WI38 (cell line): ENCODE results near the gene SMC1B.
"Not testable (repeated sequence)": the region's sequence is repeated elsewhere in the genome, so short reads cannot be mapped to it uniquely, and the experiment has no call there.

Source experiments
- H3K4me3 ChIP-seq: 2 replicates; pipeline ENCODE4 v1.5.1; 2011; ENCODE audit warnings: low read depth, mild to moderate bottlenecking, control low read depth, low read length
- TF ChIP-seq, protein P1 (sequence below): IDR thresholded peaks from 2 replicates; pipeline ENCODE4 v1.5.1; 2012; ENCODE audit warnings: low read depth, mild to moderate bottlenecking, control low read depth, low read length

SMC1B gene

DNA sequence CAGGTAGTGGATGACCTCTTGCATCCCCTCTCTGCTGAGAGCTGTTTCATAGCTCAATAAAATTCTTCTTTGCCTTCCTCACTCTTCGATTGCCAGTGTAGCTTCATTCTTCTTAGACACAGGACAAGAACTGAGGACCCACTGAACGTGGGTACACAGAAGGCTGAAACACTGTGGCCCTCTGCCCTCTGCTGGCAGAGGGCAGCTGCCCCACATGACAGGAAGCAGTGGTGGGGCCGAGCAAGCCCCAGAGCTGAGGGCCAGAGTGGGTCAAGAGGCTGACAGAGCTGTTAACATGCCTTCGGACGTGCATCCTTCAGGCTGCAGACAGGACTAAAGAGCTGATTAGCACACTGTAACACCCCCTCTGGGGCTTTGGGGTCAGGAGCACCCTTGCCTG is 15.6 kb downstream of the SMC1B start:
- no peak overlapping the region for H3K4me3 ChIP-seq
- TF ChIP-seq, protein P1, sequence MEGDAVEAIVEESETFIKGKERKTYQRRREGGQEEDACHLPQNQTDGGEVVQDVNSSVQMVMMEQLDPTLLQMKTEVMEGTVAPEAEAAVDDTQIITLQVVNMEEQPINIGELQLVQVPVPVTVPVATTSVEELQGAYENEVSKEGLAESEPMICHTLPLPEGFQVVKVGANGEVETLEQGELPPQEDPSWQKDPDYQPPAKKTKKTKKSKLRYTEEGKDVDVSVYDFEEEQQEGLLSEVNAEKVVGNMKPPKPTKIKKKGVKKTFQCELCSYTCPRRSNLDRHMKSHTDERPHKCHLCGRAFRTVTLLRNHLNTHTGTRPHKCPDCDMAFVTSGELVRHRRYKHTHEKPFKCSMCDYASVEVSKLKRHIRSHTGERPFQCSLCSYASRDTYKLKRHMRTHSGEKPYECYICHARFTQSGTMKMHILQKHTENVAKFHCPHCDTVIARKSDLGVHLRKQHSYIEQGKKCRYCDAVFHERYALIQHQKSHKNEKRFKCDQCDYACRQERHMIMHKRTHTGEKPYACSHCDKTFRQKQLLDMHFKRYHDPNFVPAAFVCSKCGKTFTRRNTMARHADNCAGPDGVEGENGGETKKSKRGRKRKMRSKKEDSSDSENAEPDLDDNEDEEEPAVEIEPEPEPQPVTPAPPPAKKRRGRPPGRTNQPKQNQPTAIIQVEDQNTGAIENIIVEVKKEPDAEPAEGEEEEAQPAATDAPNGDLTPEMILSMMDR, result no peak

DNA sequence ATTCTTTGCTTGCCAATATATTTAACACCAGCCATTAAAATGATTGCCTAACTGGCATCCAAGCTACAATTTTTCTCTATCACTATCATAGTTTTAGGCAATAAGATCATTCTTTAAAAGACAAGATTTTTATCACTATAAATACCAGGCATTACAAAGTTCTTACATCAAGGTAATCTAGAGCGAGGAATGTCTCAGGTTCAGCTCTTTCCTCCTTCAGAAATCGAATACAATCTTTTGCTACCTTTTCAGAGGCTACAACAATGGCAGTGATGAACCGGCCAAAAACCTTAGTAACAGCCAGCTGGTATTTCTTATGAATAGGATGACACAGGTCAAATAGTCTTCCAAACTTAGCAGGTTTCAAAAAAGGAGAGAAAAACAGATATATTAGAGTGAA is 23.9 kb downstream of the SMC1B start:
- H3K4me3 ChIP-seq, result no peak overlapping the region
- TF ChIP-seq, protein P1, result no peak

DNA sequence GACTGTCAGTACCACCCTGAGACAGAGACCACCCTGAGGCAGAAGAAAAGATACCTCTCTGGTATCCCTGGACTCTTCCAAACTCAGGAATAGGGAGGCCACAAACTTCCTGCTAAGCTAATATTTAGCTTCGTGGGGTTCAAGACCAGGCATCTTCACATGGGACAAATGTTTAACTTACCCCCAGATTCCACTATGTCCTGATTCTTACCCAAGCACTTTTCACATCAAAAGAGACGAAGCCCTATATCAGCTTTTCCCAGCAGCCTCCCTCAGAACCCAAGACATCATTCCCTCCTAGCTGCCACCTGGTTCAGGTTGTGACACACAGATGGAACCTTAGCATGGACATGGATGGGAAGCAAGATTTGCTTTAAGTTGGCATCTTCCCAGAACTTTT is 32.1 kb downstream of the SMC1B start:
- H3K4me3 ChIP-seq, result no peak overlapping the region
- TF ChIP-seq, protein P1, result no peak

DNA sequence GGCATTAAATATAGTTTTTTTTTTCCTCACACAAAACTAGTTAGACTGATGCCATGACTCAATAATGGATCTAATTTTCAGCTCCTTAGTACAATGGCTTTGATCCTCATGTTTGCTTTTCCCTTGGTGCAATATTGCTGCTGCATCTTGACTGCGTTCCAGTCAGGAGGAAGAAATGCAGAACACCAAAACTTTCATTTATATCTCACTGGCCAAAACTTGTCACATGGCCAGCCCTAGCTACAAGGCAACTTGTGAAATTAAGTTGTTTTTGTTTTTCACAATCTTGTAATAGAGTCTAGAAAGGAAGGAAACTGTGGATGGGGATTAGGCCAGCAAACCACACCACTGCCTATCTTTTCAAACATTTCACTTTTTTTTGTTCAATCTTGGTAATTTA is 36.7 kb downstream of the SMC1B start:
- TF ChIP-seq, protein P1, result no peak
- no peak overlapping the region for H3K4me3 ChIP-seq

DNA sequence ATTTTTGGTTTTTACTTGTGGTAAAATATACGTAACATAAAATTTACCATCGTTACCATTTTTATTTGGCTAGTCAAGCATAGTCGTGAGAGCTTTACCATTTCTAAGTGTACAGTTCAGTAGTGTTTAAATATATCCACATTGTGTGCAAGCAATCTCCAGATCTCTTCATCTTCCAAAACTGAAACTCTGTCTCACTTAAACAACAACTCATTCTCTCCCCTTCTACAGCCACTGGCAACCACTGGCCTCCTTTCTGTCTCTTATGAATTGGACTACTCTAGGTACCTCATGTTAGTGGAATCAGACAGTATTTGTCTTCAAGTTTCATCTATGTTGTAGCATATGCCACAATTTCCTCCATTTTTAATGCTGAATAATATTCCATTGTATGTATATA is 37.4 kb downstream of the SMC1B start:
- H3K4me3 ChIP-seq, result no peak overlapping the region
- TF ChIP-seq, protein P1, result no peak

DNA sequence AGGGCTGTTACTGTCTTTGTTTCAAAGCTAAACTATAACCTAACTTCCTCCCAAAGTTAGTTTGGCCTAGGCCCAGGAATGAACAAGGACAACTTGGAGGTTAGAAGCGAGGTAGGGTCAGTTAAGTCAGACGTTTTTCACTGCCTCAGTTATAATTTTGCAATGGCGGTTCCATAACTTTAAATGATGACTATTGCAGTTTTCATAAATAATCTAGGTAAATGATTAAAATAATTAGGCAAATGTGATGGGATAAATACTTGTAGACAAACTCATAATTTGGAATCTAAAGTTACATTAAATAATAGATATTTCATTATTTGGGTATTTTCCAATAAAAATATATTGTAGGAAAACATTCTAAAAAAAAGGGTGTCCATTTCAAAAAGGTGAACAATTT is 39.8 kb downstream of the SMC1B start:
- not testable (repeated sequence) for H3K4me3 ChIP-seq

DNA sequence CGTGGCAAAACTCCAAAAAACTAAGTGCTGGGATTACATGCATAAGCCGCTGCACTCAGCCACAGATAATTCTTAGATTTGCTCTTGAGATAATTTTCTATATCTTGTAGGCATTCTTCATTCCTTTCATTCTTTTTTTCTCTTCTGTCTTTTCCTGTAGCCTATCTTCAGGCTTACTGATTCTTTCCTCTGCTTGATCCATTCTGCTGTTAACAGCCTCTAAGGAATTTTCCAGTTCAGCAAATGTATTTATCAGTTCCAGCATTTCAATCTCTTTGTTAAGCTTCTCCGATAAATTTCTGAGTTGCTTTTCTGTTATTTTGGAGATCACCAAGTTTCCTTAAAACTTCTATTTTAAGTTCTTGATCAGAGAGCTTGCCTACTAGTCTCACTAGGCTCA is 46.7 kb downstream of the SMC1B start:
- TF ChIP-seq, protein P1, result no peak
- no peak overlapping the region for H3K4me3 ChIP-seq

DNA sequence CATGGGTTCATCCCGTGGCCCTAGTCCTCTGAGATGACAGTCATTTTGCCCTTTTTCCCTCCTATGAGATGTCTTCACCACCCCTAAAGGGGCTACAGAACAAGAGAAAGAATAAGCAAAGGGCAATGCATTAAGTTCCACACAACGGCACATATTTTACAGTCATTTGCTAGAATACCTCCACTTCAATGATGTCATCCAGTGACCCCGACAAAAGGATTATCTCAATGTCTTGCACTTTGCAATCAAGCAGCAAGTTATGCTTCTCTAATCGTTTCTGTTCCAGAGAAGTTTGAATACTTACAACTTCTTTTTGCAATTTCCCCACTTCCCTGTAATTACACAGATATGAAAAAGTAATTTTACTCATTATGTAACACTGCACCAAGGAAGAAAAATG is 53.8 kb downstream of the SMC1B start:
- TF ChIP-seq, protein P1, result no peak

More for the DNA sequence above, 53.8 kb downstream of the SMC1B start:
- H3K4me3 ChIP-seq, result no peak overlapping the region
